Tibial artery (tissue), 4 donors: ENCODE results near the gene PRKAG2.

Experiments
- DNase-seq, 2 donors: peaks; one replicate each; pipeline ENCODE4 v3.0.0-alpha.2; 2019
- H3K27ac ChIP-seq, 2 donors: fragments of 200-600 bp; sonication (generic) in 1 of 2; 1 replicate in 1 of 2; 2 replicates in 1 of 2; pipeline ENCODE4 v1.5.1; 2018 to 2019; ENCODE audit warnings: mild to moderate bottlenecking in 1 of 2
- H3K27me3 ChIP-seq, 2 donors: fragments of 200-600 bp; sonication (generic) in 1 of 2; one replicate each; pipeline versions ENCODE4 v1.5.1 to v1.6.0; 2016 to 2019
- H3K36me3 ChIP-seq, 3 donors: fragments of 200-600 bp; sonication (generic) in 2 of 3; one replicate each; pipeline ENCODE4 v1.5.1; 2016 to 2019; ENCODE audit warnings: mild to moderate bottlenecking in 2 of 3
- H3K4me1 ChIP-seq, 4 donors: fragments of 200-600 bp; sonication (generic) in 2 of 4; 1 replicate in 3 of 4; 2 replicates in 1 of 4; pipeline ENCODE4 v1.5.1; 2016 to 2019
- H3K4me3 ChIP-seq, 2 donors: fragments of 200-600 bp; sonication (generic) in 1 of 2; 1 replicate in 1 of 2; 2 replicates in 1 of 2; pipeline ENCODE4 v1.5.1; 2018 to 2019; ENCODE audit warnings: mild to moderate bottlenecking in 2 of 2
- H3K9me3 ChIP-seq, 3 donors: fragments of 200-600 bp; sonication (generic) in 1 of 3; one replicate each; pipeline ENCODE4 v1.5.1; 2016 to 2019
- CTCF ChIP-seq, 2 experiments: fragments of 200-600 bp in 1 of 2; fragments of 450-650 bp in 1 of 2; IDR thresholded peaks; one replicate each; pipeline ENCODE4 v1.5.1; 2017 to 2019; ENCODE audit warnings: antibody characterized with exemption in 2 of 2, mild to moderate bottlenecking in 1 of 2, moderate library complexity in 1 of 2
- intact Hi-C: fragments of 100-400 bp; cut with DNase I; formaldehyde crosslinking; loops from one replicate; pipeline ENCODE4 v1.15.0; 2023; ENCODE audit warnings: low total_unique reads

Gene PRKAG2

GRCh38 chr7:151814400-151815009 lies 62.4 kb downstream of the PRKAG2 start:
- H3K4me3 ChIP-seq, result no peak overlapping the region
- DNase-seq, result no peak

GRCh38 chr7:151813997-151814396 lies 62.9 kb downstream of the PRKAG2 start:
- Histone ChIP-seq H3K27me3 (no peaks in the 10 kb centered on the region), H3K27ac (no peak overlapping the region), H3K4me1 (peaks cover 0 to 11% (median 0%) of the 10 kb centered on the region in 4 donors), H3K36me3 (peaks cover 0 to 4% (median 0%) of the 10 kb centered on the region in 3 donors), H3K9me3 (no peaks in the 10 kb centered on the region), H3K4me3 (no peak overlapping the region)
- intact Hi-C loops, result no loop called here
- no peak for DNase-seq
- TF ChIP-seq CTCF (IDR thresholded peaks at IDR 0.05), result no peak

More at GRCh38 chr7:151814400-151815009, 62.4 kb downstream of the PRKAG2 start:
- TF ChIP-seq CTCF (IDR thresholded peaks at IDR 0.05), result no peak
- Histone ChIP-seq H3K9me3 (no peaks in the 10 kb centered on the region), H3K4me1 (peaks cover 0 to 11% (median 0%) of the 10 kb centered on the region in 4 donors), H3K27me3 (no peaks in the 10 kb centered on the region), H3K27ac (no peak overlapping the region), H3K36me3 (no peaks in the 10 kb centered on the region)
- intact Hi-C loops, result no loop called here

GRCh38 chr7:151813445-151813844 lies 63.5 kb downstream of the PRKAG2 start:
- TF ChIP-seq CTCF (IDR thresholded peaks at IDR 0.05), result no peak
- Histone ChIP-seq H3K27ac (no peak overlapping the region), H3K4me1 (peaks cover 0 to 9% (median 0%) of the 10 kb centered on the region in 4 donors), H3K9me3 (no peaks in the 10 kb centered on the region), H3K36me3 (peaks cover 0 to 7% (median 0%) of the 10 kb centered on the region in 3 donors), H3K4me3 (no peak overlapping the region), H3K27me3 (no peaks in the 10 kb centered on the region)
- intact Hi-C loops, result no loop called here
- no peak for DNase-seq

- no peaks in the 10 kb centered on the region for H3K27me3 ChIP-seq
- peaks cover 0 to 7% (median 0%) of the 10 kb centered on the region in 3 donors for H3K36me3 ChIP-seq
- H3K27ac ChIP-seq, result no peak overlapping the region
- intact Hi-C loops, result no loop called here
- DNase-seq, result no peak
- H3K4me3 ChIP-seq, result no peak overlapping the region
- TF ChIP-seq CTCF (IDR thresholded peaks at IDR 0.05), result no peak
- H3K9me3 ChIP-seq, result no peaks in the 10 kb centered on the region
- peaks cover 0 to 7% (median 0%) of the 10 kb centered on the region in 4 donors for H3K4me1 ChIP-seq
These were observed 63.9 kb downstream of the PRKAG2 start for GRCh38 chr7:151812967-151813366.

- H3K27ac ChIP-seq, result no peak overlapping the region
- TF ChIP-seq CTCF (IDR thresholded peaks at IDR 0.05), result no peak
- peak in 1 of 2 donors; percentile 34 for DNase-seq
- H3K27me3 ChIP-seq, result no peaks in the 10 kb centered on the region
- intact Hi-C loops, result no loop called here
- peaks cover 0 to 7% (median 0%) of the 10 kb centered on the region in 3 donors for H3K36me3 ChIP-seq
- H3K4me1 ChIP-seq, result peaks cover 0 to 7% (median 0%) of the 10 kb centered on the region in 4 donors
- H3K9me3 ChIP-seq, result no peaks in the 10 kb centered on the region
- H3K4me3 ChIP-seq, result no peak overlapping the region
These were observed 66.3 kb downstream of the PRKAG2 start for GRCh38 chr7:151810441-151811232.
